Measurements from ENCODE around the gene TRAF3.

TRAF3 gene

GRCh38 chr14:102805941-102806340, 28.7 kb downstream of the TRAF3 start:
- no peak overlapping the region for H3K4me3 ChIP-seq (replicated peaks; ENCODE audit: insufficient read depth, low read length)
- no peak for DNase-seq (ENCODE audit: low read depth in 1 of 2, low spot score in 1 of 2)
- H3K27ac ChIP-seq (replicated peaks): no peak overlapping the region
- no peaks in the 10 kb centered on the region for H3K27me3 ChIP-seq (ENCODE audit: insufficient read depth, poor library complexity, severe bottlenecking)
- TF ChIP-seq, protein P1, sequence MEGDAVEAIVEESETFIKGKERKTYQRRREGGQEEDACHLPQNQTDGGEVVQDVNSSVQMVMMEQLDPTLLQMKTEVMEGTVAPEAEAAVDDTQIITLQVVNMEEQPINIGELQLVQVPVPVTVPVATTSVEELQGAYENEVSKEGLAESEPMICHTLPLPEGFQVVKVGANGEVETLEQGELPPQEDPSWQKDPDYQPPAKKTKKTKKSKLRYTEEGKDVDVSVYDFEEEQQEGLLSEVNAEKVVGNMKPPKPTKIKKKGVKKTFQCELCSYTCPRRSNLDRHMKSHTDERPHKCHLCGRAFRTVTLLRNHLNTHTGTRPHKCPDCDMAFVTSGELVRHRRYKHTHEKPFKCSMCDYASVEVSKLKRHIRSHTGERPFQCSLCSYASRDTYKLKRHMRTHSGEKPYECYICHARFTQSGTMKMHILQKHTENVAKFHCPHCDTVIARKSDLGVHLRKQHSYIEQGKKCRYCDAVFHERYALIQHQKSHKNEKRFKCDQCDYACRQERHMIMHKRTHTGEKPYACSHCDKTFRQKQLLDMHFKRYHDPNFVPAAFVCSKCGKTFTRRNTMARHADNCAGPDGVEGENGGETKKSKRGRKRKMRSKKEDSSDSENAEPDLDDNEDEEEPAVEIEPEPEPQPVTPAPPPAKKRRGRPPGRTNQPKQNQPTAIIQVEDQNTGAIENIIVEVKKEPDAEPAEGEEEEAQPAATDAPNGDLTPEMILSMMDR (IDR thresholded peaks at IDR 0.05; ENCODE audit: insufficient read depth, low read length): no peak
- TF ChIP-seq SPI1 (IDR thresholded peaks at IDR 0.05; ENCODE audit: borderline replicate concordance, low read depth): no peak
- no peak for TF ChIP-seq POLR2AphosphoS5 (IDR thresholded peaks at IDR 0.05; ENCODE audit: low read depth)
- TF ChIP-seq GABPA (IDR thresholded peaks at IDR 0.05; ENCODE audit: low read depth): no peak
- TF ChIP-seq, protein P2, sequence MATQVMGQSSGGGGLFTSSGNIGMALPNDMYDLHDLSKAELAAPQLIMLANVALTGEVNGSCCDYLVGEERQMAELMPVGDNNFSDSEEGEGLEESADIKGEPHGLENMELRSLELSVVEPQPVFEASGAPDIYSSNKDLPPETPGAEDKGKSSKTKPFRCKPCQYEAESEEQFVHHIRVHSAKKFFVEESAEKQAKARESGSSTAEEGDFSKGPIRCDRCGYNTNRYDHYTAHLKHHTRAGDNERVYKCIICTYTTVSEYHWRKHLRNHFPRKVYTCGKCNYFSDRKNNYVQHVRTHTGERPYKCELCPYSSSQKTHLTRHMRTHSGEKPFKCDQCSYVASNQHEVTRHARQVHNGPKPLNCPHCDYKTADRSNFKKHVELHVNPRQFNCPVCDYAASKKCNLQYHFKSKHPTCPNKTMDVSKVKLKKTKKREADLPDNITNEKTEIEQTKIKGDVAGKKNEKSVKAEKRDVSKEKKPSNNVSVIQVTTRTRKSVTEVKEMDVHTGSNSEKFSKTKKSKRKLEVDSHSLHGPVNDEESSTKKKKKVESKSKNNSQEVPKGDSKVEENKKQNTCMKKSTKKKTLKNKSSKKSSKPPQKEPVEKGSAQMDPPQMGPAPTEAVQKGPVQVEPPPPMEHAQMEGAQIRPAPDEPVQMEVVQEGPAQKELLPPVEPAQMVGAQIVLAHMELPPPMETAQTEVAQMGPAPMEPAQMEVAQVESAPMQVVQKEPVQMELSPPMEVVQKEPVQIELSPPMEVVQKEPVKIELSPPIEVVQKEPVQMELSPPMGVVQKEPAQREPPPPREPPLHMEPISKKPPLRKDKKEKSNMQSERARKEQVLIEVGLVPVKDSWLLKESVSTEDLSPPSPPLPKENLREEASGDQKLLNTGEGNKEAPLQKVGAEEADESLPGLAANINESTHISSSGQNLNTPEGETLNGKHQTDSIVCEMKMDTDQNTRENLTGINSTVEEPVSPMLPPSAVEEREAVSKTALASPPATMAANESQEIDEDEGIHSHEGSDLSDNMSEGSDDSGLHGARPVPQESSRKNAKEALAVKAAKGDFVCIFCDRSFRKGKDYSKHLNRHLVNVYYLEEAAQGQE (IDR thresholded peaks at IDR 0.05; ENCODE audit: insufficient replicate concordance, low read depth): no peak

- no peaks in the 10 kb centered on the region for H3K27me3 ChIP-seq (ENCODE audit: insufficient read depth, poor library complexity, severe bottlenecking)
- no peak overlapping the region for H3K27ac ChIP-seq (replicated peaks)
- DNase-seq (ENCODE audit: low read depth in 1 of 2, low spot score in 1 of 2): no peak
- no peak for TF ChIP-seq SPI1 (IDR thresholded peaks at IDR 0.05; ENCODE audit: borderline replicate concordance, low read depth)
- TF ChIP-seq, protein P1 (IDR thresholded peaks at IDR 0.05; ENCODE audit: insufficient read depth, low read length): no peak
- TF ChIP-seq GABPA (IDR thresholded peaks at IDR 0.05; ENCODE audit: low read depth): no peak
- no peak for TF ChIP-seq POLR2AphosphoS5 (IDR thresholded peaks at IDR 0.05; ENCODE audit: low read depth)
- TF ChIP-seq, protein P2 (IDR thresholded peaks at IDR 0.05; ENCODE audit: insufficient replicate concordance, low read depth): no peak
- H3K4me3 ChIP-seq (replicated peaks; ENCODE audit: insufficient read depth, low read length): no peak overlapping the region
Observed at GRCh38 chr14:102806447-102806846, 29.2 kb downstream of the TRAF3 start.

DNA sequence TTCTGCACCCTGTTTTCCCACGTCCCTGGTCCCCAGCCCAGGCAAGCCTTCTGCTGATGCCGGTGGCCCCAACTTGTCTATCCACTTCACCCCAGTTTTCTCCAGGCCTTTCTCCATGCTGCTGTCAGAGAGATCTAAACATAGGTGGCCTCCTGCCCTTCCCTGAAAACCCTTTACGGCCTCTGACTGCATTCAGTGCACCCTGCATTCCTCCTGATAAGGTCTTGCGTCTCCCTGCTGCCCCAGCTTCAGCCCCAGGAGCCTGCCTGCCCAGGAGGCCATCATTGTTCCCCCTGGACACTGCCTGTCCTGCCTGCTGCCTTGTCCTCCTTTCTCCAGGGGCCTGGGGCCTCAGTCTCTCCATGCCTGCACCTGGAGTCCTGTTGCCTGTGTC, 29.8 kb downstream of the TRAF3 start:
- no peak overlapping the region for H3K27ac ChIP-seq (replicated peaks)

More for the DNA sequence above, 29.8 kb downstream of the TRAF3 start:
- TF ChIP-seq GABPA (IDR thresholded peaks at IDR 0.05; ENCODE audit: low read depth) (no peak), POLR2AphosphoS5 (IDR thresholded peaks at IDR 0.05; ENCODE audit: low read depth) (no peak), SPI1 (IDR thresholded peaks at IDR 0.05; ENCODE audit: borderline replicate concordance, low read depth) (no peak)
- TF ChIP-seq, protein P2 (IDR thresholded peaks at IDR 0.05; ENCODE audit: insufficient replicate concordance, low read depth): no peak
- TF ChIP-seq, protein P1 (IDR thresholded peaks at IDR 0.05; ENCODE audit: insufficient read depth, low read length): no peak
- DNase-seq (ENCODE audit: low read depth in 1 of 2, low spot score in 1 of 2): no peak
- Histone ChIP-seq H3K4me3 (replicated peaks; ENCODE audit: insufficient read depth, low read length) (no peak overlapping the region), H3K27me3 (ENCODE audit: insufficient read depth, poor library complexity, severe bottlenecking) (no peaks in the 10 kb centered on the region)

Data from HL-60 (cell line).